Measurements from ENCODE around the gene RPS6KB1. TPM values are rescaled to one million over a fixed set of nuclear protein-coding genes. Genes with fewer than 3 reads are reported as not detected.
"Not testable (repeated sequence)": the region's sequence is repeated elsewhere in the genome, so short reads cannot be mapped to it uniquely, and the experiment has no call there.

The RPS6KB1 gene
- total RNA-seq, 1 experiment from 2014 or later, result 48.4 TPM

GRCh38 chr17:59972778-59973177 is 79.9 kb downstream of the RPS6KB1 start:
- intact Hi-C loops (cut with micrococcal nuclease), result no loop called here
- Mint-ChIP-seq H3K36me3 (ENCODE audit: insufficient read depth, unreplicated experiment) (no peaks in the 10 kb centered on the region), H3K4me1 (ENCODE audit: insufficient read depth, unreplicated experiment) (no peaks in the 10 kb centered on the region), H3K27ac (ENCODE audit: low read depth, unreplicated experiment) (no peak overlapping the region), H3K4me3 (ENCODE audit: unreplicated experiment) (no peak overlapping the region), H3K9me3 (ENCODE audit: unreplicated experiment) (no peaks in the 10 kb centered on the region), H3K27me3 (ENCODE audit: insufficient read depth, unreplicated experiment) (no peaks in the 10 kb centered on the region)
- TF ChIP-seq, protein P1, sequence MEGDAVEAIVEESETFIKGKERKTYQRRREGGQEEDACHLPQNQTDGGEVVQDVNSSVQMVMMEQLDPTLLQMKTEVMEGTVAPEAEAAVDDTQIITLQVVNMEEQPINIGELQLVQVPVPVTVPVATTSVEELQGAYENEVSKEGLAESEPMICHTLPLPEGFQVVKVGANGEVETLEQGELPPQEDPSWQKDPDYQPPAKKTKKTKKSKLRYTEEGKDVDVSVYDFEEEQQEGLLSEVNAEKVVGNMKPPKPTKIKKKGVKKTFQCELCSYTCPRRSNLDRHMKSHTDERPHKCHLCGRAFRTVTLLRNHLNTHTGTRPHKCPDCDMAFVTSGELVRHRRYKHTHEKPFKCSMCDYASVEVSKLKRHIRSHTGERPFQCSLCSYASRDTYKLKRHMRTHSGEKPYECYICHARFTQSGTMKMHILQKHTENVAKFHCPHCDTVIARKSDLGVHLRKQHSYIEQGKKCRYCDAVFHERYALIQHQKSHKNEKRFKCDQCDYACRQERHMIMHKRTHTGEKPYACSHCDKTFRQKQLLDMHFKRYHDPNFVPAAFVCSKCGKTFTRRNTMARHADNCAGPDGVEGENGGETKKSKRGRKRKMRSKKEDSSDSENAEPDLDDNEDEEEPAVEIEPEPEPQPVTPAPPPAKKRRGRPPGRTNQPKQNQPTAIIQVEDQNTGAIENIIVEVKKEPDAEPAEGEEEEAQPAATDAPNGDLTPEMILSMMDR (IDR thresholded peaks at IDR 0.05; ENCODE audit: unreplicated experiment), result no peak
- BruUV-seq (replicated peaks), result no TSS peak
- POLR2A ChIA-PET, result interaction anchor here (1.3 kb wide), 1 partner anchor 9 kb away, joined by 8 read pairs; the partner anchor contains the start of gene RNFT1
- DNase-seq (ENCODE audit: unreplicated experiment), result peak; percentile 9
- CTCF ChIA-PET, result no interaction called here

DNA sequence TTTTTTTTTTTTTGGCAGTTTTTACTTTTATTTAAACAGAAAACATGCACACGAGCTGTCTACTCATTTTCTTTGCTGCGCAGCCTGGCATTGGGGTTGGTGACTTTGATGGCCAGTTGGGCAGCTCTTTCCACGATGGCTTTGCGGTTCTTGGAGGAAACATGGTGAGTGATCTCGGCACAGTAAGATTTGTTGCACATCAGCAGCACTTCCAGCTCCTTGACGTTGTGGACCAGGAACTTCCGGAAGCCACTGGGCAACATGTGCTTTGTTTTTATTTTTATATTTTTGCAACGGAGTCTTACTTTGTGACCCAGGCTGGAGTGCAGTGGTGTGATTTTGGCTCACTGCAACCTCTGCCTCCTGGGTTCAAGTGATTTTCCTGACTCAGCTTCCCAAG is 80.6 kb downstream of the RPS6KB1 start:
- H3K4me3 Mint-ChIP-seq (ENCODE audit: unreplicated experiment); H3K4me1 Mint-ChIP-seq (ENCODE audit: insufficient read depth, unreplicated experiment); H3K27me3 Mint-ChIP-seq (ENCODE audit: insufficient read depth, unreplicated experiment); H3K9me3 Mint-ChIP-seq (ENCODE audit: unreplicated experiment); H3K36me3 Mint-ChIP-seq (ENCODE audit: insufficient read depth, unreplicated experiment); BruUV-seq (replicated peaks); intact Hi-C loops (cut with micrococcal nuclease); DNase-seq (ENCODE audit: unreplicated experiment); H3K27ac Mint-ChIP-seq (ENCODE audit: low read depth, unreplicated experiment): not testable (repeated sequence)
- POLR2A ChIA-PET, result interaction anchor here (1.3 kb wide), 1 partner anchor 9 kb away, joined by 8 read pairs; the partner anchor contains the start of gene RNFT1
- CTCF ChIA-PET, result interaction anchor here (1.2 kb wide), 1 partner anchor 59 kb away, joined by 4 read pairs; no protein-coding TSS in a partner anchor

DNA sequence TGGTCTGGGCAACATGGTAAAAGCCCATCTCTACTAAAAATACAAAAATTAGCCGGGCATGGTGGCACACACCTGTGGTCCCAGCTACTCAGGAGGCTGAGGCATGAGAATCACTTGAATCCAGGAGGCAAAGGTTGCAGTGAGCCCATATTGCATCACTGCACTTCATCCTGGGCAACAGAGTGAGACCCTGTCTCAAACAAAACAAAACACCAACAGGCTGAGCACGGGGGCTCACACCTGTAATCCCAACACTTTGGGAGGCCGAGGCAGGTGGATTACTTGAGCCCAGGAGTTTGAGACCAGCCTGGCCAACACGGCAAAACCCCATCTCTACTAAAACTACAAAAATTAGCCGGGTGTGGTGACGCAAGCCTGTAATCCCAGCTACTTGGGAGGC is 82.2 kb downstream of the RPS6KB1 start:
- DNase-seq (ENCODE audit: unreplicated experiment); H3K4me1 Mint-ChIP-seq (ENCODE audit: insufficient read depth, unreplicated experiment); intact Hi-C loops (cut with micrococcal nuclease); H3K4me3 Mint-ChIP-seq (ENCODE audit: unreplicated experiment); H3K9me3 Mint-ChIP-seq (ENCODE audit: unreplicated experiment); H3K27ac Mint-ChIP-seq (ENCODE audit: low read depth, unreplicated experiment); CTCF ChIA-PET; H3K36me3 Mint-ChIP-seq (ENCODE audit: insufficient read depth, unreplicated experiment); H3K27me3 Mint-ChIP-seq (ENCODE audit: insufficient read depth, unreplicated experiment); BruUV-seq (replicated peaks); POLR2A ChIA-PET: not testable (repeated sequence)

GRCh38 chr17:59996608-59997007 is 103.7 kb downstream of the RPS6KB1 start:
- H3K4me1 Mint-ChIP-seq (ENCODE audit: insufficient read depth, unreplicated experiment); H3K9me3 Mint-ChIP-seq (ENCODE audit: unreplicated experiment); H3K27ac Mint-ChIP-seq (ENCODE audit: low read depth, unreplicated experiment); H3K36me3 Mint-ChIP-seq (ENCODE audit: insufficient read depth, unreplicated experiment); CTCF ChIA-PET; H3K4me3 Mint-ChIP-seq (ENCODE audit: unreplicated experiment); BruUV-seq (replicated peaks); DNase-seq (ENCODE audit: unreplicated experiment); POLR2A ChIA-PET; intact Hi-C loops (cut with micrococcal nuclease); H3K27me3 Mint-ChIP-seq (ENCODE audit: insufficient read depth, unreplicated experiment): not testable (repeated sequence)

Other genes starting within 250 kb of the RPS6KB1 start
- 47.5 and 51.7 TPM in 2 replicates for gene PTRH2, start 185.7 kb upstream of the RPS6KB1 start, total RNA-seq (2022)
- 205 and 228 TPM in 2 replicates for gene VMP1, start 185.5 kb upstream of the RPS6KB1 start, total RNA-seq (2022)
- 4.4 and 5.2 TPM in 2 replicates for gene TUBD1, start 178 bp upstream of the RPS6KB1 start, total RNA-seq (2022)
- 16.7 and 18.9 TPM in 2 replicates for gene RNFT1, start 71.6 kb downstream of the RPS6KB1 start, total RNA-seq (2022)
- 20.7 and 23.5 TPM in 2 replicates for gene HEATR6, start 185.8 kb downstream of the RPS6KB1 start, total RNA-seq (2022)

All from MCF 10A (cell line).